HG02678 (cell line): ENCODE measurements around the gene BLM.

Experiments
- ATAC-seq: cut with Tn5 transposase; IDR thresholded peaks from one replicate; pipeline ENCODE4 v1.9.1; 2021; ENCODE audit warnings: mild to moderate bottlenecking, moderate library complexity; ENCODE audit not compliant: unreplicated experiment

BLM gene

GRCh38 chr15:90782442-90782841, 65.3 kb downstream of the BLM start:
- no peak for ATAC-seq

GRCh38 chr15:90787881-90788280, 70.7 kb downstream of the BLM start:
- ATAC-seq: no peak

GRCh38 chr15:90789462-90789861, 72.3 kb downstream of the BLM start:
- no peak for ATAC-seq

- ATAC-seq: no peak
These were observed 72.9 kb downstream of the BLM start for GRCh38 chr15:90790057-90790456.

- no peak for ATAC-seq
These were observed 73.4 kb downstream of the BLM start for GRCh38 chr15:90790561-90790960.

GRCh38 chr15:90794538-90794937, 77.4 kb downstream of the BLM start:
- no peak for ATAC-seq

GRCh38 chr15:90799639-90800170, 82.6 kb downstream of the BLM start:
- no peak for ATAC-seq

GRCh38 chr15:90801803-90802202, 84.7 kb downstream of the BLM start:
- ATAC-seq: no peak

- ATAC-seq: no peak
These were observed 90.1 kb downstream of the BLM start for GRCh38 chr15:90807074-90807785.

GRCh38 chr15:90807786-90808086, 90.6 kb downstream of the BLM start:
- no peak for ATAC-seq

- no peak for ATAC-seq
These were observed 91.5 kb downstream of the BLM start for GRCh38 chr15:90808517-90809235.

- ATAC-seq: no peak
These were observed 92.4 kb downstream of the BLM start for GRCh38 chr15:90809536-90809935.

- no peak for ATAC-seq
These were observed 93.2 kb downstream of the BLM start for GRCh38 chr15:90810354-90810753.

- no peak for ATAC-seq
These were observed 95.2 kb downstream of the BLM start for GRCh38 chr15:90812171-90812957.

- ATAC-seq: no peak
These were observed 95.8 kb downstream of the BLM start for GRCh38 chr15:90812958-90813265.

GRCh38 chr15:90813796-90814190, 96.6 kb downstream of the BLM start:
- no peak for ATAC-seq

GRCh38 chr15:90814191-90814821, 97.2 kb downstream of the BLM start:
- ATAC-seq: no peak

- ATAC-seq: no peak
These were observed 99.4 kb downstream of the BLM start for GRCh38 chr15:90816401-90817116.

- ATAC-seq: no peak
These were observed 100.2 kb downstream of the BLM start for GRCh38 chr15:90817117-90818057.
